Calu3 (cell line): ENCODE results near the gene PRKN. TPM values are rescaled to one million over a fixed set of nuclear protein-coding genes. Genes with fewer than 3 reads are reported as not detected.

ENCODE experiments used
- BruUV-seq: library from RNA; stranded (reverse); fragments of 400-500 nt; replicated peaks from 2 replicates; lab custom pipeline; 2021; lab: Mats Ljungman, UMichigan
- CTCF ChIA-PET: fragments of 300-600 bp; sonication (Branson Sonifier 250); formaldehyde crosslinking; loops from one replicate; lab custom pipeline; 2022; ENCODE audit warnings: antibody characterized with exemption; lab: Charles Lee
- DNase-seq: peaks from one replicate; pipeline ENCODE4 v3.0.0; 2022
- H3K27ac Mint-ChIP-seq: one replicate; pipeline ENCODE4 v1.8.0; 2022; ENCODE audit warnings: mixed read lengths; ENCODE audit not compliant: unreplicated experiment
- H3K27me3 Mint-ChIP-seq: one replicate; pipeline ENCODE4 v1.8.0; 2022; ENCODE audit warnings: mixed read lengths; ENCODE audit not compliant: unreplicated experiment
- H3K36me3 Mint-ChIP-seq: one replicate; pipeline ENCODE4 v1.8.0; 2022; ENCODE audit warnings: mild to moderate bottlenecking, moderate library complexity, mixed read lengths; ENCODE audit not compliant: insufficient read depth, unreplicated experiment
- H3K4me1 Mint-ChIP-seq: one replicate; pipeline ENCODE4 v1.8.0; 2022; ENCODE audit warnings: mild to moderate bottlenecking, low read depth, mixed read lengths; ENCODE audit not compliant: unreplicated experiment
- H3K4me3 Mint-ChIP-seq: one replicate; pipeline ENCODE4 v1.8.0; 2022; ENCODE audit warnings: mild to moderate bottlenecking, low read depth, moderate library complexity, mixed read lengths; ENCODE audit not compliant: unreplicated experiment
- H3K9me3 Mint-ChIP-seq: one replicate; pipeline ENCODE4 v1.8.0; 2022; ENCODE audit warnings: low read depth, mixed read lengths; ENCODE audit not compliant: unreplicated experiment
- intact Hi-C: fragments of 100-400 bp; cut with micrococcal nuclease; formaldehyde crosslinking; loops from one replicate; pipeline ENCODE4 v1.10.0; 2022; ENCODE audit not compliant: unreplicated experiment
- total RNA-seq: library from RNA; stranded (reverse); gene quantifications from 2 replicates; pipeline ENCODE4 v1.2.3, GENCODE V29; 2022
- TF ChIP-seq, protein P1 (sequence below): fragments of 200-600 bp; IDR thresholded peaks from one replicate; pipeline ENCODE4 v1.8.0; 2022; ENCODE audit warnings: antibody characterized with exemption; ENCODE audit not compliant: unreplicated experiment

The PRKN gene
- total RNA-seq, 1 experiment from 2014 or later, result 3.8 TPM

DNA sequence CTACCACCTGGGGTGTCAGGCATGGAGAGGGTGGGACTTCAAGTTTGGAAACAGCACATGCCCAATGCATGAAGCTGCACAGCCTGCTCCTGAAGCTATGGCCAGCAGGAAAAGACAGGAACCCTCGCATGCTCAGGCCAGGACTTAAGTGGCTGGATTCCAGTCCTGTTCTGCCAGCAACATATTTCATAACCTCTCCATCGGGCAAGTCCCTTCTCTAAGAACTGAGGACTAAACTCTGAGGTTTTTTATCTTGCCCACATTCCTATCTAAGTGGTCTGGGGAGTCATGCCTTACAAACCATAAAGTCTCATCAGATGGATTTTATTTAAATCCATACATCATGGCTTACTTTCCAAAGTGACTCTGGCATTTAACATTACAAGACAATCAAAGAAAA lies 1426.2 kb downstream of the PRKN start:
- H3K4me1 Mint-ChIP-seq, result peaks cover 21% of the 10 kb centered on the region
- no peak for DNase-seq
- peaks cover 3% of the 10 kb centered on the region for H3K9me3 Mint-ChIP-seq
- CTCF ChIA-PET, result no interaction called here
- H3K27ac Mint-ChIP-seq, result no peak overlapping the region
- H3K36me3 Mint-ChIP-seq, result no peaks in the 10 kb centered on the region
- TF ChIP-seq, protein P1, sequence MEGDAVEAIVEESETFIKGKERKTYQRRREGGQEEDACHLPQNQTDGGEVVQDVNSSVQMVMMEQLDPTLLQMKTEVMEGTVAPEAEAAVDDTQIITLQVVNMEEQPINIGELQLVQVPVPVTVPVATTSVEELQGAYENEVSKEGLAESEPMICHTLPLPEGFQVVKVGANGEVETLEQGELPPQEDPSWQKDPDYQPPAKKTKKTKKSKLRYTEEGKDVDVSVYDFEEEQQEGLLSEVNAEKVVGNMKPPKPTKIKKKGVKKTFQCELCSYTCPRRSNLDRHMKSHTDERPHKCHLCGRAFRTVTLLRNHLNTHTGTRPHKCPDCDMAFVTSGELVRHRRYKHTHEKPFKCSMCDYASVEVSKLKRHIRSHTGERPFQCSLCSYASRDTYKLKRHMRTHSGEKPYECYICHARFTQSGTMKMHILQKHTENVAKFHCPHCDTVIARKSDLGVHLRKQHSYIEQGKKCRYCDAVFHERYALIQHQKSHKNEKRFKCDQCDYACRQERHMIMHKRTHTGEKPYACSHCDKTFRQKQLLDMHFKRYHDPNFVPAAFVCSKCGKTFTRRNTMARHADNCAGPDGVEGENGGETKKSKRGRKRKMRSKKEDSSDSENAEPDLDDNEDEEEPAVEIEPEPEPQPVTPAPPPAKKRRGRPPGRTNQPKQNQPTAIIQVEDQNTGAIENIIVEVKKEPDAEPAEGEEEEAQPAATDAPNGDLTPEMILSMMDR, result no peak
- no peak overlapping the region for H3K4me3 Mint-ChIP-seq
- BruUV-seq, result no TSS peak
- intact Hi-C loops, result no loop called here
- H3K27me3 Mint-ChIP-seq, result no peaks in the 10 kb centered on the region

DNA sequence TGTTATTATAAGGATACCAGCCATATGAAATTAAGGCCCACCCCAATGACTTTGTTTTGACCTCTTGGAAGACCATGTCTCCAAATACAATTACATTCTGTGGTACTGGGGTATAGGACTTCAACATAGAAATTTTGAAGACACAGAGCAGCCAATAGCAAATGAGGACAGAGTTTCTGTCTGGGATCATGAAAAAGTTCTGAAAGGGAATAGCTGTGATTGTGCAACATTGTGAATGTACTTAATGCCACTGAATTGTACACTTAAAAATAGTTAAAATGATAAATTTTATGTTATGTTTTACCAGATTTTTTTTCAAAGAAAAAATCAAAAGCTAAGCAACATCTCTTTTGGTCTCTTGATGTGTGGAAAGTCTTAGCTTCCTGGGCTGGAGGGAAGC lies 1426.7 kb downstream of the PRKN start:
- TF ChIP-seq, protein P1, result no peak
- CTCF ChIA-PET, result no interaction called here
- intact Hi-C loops, result no loop called here
- Mint-ChIP-seq H3K36me3 (no peaks in the 10 kb centered on the region), H3K9me3 (peaks cover 3% of the 10 kb centered on the region), H3K27ac (no peak overlapping the region), H3K4me1 (peaks cover 21% of the 10 kb centered on the region), H3K4me3 (no peak overlapping the region), H3K27me3 (no peaks in the 10 kb centered on the region)
- BruUV-seq, result no TSS peak
- DNase-seq, result no peak

DNA sequence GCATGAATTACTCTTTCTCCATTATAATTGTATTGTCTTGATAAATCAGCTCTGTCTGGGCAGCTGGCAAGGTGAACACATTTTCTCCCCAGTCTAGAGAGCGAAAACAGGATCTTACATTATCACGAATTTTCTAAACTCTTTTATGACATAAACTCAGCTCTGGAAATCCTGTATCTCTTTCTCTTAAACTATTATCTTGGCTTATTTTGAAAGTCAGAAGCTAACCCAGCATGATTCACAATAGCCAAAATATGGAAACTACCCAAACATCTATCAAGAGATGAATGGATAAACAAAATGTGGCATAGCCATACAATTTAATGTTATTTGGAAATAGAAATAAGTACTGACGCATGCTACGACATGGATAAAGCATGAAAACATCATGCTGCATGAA lies 1427.8 kb downstream of the PRKN start:
- CTCF ChIA-PET, result no interaction called here
- no peak overlapping the region for H3K27ac Mint-ChIP-seq
- DNase-seq, result no peak
- TF ChIP-seq, protein P1, result no peak
- no TSS peak for BruUV-seq
- H3K9me3 Mint-ChIP-seq, result peaks cover 3% of the 10 kb centered on the region
- no peaks in the 10 kb centered on the region for H3K27me3 Mint-ChIP-seq
- H3K4me3 Mint-ChIP-seq, result no peak overlapping the region
- intact Hi-C loops, result no loop called here
- H3K36me3 Mint-ChIP-seq, result no peaks in the 10 kb centered on the region
- peaks cover 21% of the 10 kb centered on the region for H3K4me1 Mint-ChIP-seq

Other genes with a start within 250 kb of the PRKN start
- 1.5 TPM in 1 of 2 replicates, not detected in the other for gene PACRG, start 208 bp upstream of the PRKN start, total RNA-seq